Choroid plexus epithelial cell (primary cell): ENCODE data around the gene DYNLT2.
A peak's percentile ranks its signal among the peaks of the same experiment; 100 is the strongest.

Experiments used
- DNase-seq: peaks from one replicate; pipeline ENCODE4 v3.0.0-alpha.2; 2010; ENCODE audit warnings: low read depth
- H3K4me3 ChIP-seq: 2 replicates; pipeline ENCODE4 v1.5.1; 2011; ENCODE audit warnings: low read depth, mild to moderate bottlenecking, control low read depth, low read length, moderate library complexity
- TF ChIP-seq, protein P1 (sequence below): conservative IDR thresholded peaks from 2 replicates; pipeline ENCODE4 v1.5.1; 2011; ENCODE audit warnings: low read depth, mild to moderate bottlenecking, control low read depth, inconsistent platforms, low read length, moderate library complexity

DYNLT2 gene

DNA sequence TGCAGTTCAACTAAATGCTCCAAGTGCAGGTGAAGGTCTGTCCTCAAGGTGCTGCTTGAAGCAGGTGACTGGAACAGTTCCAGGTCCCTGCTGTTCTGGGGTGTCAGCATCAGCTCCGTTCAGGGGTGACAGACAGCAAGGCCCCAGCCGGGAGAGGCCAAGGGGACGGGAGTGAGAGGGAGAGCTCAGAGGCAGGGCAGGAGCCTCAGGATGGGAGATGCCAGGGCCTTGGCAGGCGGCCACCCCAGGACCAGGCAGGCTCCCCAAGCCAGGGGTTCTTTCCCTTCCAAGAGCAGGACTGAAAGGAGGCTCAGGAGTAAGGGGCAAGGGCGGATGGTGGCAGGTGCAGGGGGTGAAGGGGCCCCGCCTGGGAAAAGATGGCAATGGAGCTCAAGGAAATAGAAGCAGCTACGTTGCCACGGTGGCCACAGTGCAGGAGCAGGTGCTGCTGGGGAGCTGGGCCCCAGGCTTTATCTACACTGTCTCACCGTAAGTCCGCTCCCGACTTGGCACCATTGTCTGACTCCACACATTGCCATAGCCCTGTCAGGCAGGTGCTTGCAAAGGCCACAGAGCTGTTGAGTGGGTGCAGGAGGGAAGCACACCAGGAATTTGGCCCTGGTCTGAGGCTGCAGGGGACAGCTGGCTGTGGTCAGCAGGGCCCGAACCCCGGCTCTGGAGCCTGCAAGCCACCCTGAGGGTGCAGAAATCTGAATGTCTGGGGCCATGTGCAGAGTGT lies 43.1 kb upstream of the DYNLT2 start:
- no peak for DNase-seq
- no peak overlapping the region for H3K4me3 ChIP-seq
- TF ChIP-seq, protein P1, sequence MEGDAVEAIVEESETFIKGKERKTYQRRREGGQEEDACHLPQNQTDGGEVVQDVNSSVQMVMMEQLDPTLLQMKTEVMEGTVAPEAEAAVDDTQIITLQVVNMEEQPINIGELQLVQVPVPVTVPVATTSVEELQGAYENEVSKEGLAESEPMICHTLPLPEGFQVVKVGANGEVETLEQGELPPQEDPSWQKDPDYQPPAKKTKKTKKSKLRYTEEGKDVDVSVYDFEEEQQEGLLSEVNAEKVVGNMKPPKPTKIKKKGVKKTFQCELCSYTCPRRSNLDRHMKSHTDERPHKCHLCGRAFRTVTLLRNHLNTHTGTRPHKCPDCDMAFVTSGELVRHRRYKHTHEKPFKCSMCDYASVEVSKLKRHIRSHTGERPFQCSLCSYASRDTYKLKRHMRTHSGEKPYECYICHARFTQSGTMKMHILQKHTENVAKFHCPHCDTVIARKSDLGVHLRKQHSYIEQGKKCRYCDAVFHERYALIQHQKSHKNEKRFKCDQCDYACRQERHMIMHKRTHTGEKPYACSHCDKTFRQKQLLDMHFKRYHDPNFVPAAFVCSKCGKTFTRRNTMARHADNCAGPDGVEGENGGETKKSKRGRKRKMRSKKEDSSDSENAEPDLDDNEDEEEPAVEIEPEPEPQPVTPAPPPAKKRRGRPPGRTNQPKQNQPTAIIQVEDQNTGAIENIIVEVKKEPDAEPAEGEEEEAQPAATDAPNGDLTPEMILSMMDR = no peak

DNA sequence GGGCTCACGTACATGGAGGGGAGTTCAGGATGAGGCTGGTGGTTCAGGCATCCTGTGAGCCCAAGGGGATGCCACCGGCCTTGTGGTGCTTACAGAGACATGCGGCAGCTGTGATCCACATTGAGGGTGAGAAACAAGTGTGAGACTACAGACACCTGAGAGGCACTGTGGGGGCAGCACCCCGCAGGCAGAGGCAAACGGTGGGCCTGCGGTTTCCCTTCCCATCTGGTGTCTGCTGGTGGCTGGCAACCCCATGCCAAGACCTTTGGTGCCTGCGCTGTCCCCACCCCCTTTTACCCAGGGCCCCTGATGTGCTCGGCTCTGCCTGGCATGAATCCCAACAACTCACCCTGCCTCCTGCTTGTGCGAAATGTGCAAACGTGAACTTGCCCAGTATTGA lies 42.0 kb upstream of the DYNLT2 start:
- TF ChIP-seq, protein P1 = no peak
- no peak overlapping the region for H3K4me3 ChIP-seq
- DNase-seq = no peak

DNA sequence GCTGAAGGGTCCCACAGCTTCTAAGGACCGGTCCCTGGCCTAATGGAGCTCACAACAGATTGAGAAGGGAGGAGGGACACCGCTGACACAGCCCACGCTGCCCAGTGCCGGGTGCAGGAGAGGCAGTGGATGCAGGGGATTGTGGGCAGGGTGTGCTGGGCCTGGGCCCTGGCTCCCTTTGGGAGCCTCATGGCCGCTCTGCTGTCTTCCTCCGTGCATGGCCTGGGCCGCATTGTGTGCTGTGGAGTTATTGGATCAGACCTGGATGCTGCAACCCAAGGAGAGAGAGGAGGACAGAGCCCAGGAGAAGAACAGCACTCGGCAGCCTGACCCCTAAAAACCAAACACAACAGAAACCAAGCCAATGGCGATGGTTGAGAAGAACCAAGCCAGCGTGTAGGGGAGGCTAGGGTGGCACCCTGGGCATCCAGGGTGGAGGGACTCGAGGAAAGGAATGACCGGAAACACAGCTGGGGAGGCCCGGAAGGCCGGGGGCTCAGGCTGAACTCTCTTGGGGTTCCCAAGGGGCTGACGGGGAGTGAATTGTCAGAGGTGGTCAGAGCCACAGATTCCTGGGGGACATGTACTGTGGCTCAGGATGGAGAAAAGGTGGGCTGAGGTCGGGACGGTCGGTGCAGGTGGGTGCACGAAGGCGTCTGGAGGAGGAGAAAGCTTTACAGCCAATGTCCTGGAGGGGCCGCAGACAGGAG lies 41.1 kb upstream of the DYNLT2 start:
- TF ChIP-seq, protein P1 = no peak
- no peak for DNase-seq
- H3K4me3 ChIP-seq = no peak overlapping the region

DNA sequence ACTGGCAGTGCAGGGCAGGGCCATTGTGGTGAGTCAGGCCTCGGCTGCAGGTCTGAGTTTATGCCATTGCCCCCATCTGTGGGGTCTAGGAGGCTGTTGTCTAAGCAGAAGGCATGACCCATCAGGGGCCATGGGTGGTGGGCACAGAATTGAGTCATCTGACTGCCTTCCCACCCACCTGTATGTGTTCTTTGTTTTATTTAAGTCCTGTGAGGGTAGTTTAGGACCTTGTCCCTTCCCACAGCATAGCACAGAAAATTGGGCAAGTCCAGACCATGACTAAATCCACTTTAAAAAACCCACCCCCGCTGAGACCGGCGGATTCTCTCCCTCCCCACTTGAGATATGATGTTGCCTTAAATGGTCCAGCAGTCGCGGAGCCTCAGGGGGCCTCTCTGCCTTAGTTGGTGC lies 40.4 kb upstream of the DYNLT2 start:
- H3K4me3 ChIP-seq = no peak overlapping the region
- TF ChIP-seq, protein P1 = no peak
- DNase-seq = peak; percentile 26

DNA sequence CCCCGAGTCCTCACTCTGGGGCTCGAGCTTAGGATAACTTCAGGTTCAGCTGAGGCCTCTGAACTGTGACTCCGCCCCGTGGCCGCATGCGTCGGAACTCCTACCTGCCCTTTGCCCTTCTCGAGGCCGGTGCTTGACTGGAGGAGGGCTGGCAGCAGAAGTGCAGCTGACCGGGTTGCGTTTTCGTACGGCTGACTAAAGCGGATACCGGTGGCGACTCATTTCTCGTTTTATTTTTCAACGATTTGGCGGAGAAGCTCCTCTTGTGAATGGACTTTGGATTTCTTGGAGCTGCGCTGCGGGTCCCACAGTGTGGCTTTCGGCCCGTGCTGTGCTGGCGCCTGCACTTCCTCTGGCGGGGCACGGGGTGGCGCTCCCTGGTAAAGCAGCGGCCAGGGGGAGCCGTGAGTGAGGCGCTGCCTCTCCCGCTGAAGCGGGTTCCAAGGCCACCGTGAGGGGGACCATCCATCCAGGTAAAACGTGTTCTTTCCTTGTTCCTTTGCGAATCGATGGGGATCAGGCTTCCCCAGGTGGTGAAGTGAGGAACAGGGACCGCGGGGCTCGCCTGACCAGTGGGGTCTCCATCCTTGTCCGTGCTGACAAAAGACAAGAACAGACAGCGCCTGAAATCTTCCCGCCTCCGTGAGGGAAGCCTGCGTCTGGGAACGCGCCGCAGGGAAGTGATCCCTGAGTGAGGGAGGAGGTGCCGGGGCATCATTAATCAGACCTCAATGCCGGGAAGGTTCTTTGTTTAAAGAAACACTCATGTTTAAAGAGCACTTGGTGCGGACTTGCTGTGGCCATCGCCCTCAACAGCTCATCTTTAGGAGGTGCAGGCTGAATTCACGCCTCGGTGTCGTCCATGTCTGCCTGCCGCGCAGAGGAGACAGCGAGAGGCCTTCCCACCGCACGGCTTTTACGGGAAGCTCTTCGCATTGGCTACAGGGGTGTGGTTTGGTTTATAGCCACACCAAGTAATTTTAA lies 38.9 kb upstream of the DYNLT2 start:
- DNase-seq = peak; percentile 74
- H3K4me3 ChIP-seq = peak overlapping the region; percentile 60
- TF ChIP-seq, protein P1 = peak; percentile 94

DNA sequence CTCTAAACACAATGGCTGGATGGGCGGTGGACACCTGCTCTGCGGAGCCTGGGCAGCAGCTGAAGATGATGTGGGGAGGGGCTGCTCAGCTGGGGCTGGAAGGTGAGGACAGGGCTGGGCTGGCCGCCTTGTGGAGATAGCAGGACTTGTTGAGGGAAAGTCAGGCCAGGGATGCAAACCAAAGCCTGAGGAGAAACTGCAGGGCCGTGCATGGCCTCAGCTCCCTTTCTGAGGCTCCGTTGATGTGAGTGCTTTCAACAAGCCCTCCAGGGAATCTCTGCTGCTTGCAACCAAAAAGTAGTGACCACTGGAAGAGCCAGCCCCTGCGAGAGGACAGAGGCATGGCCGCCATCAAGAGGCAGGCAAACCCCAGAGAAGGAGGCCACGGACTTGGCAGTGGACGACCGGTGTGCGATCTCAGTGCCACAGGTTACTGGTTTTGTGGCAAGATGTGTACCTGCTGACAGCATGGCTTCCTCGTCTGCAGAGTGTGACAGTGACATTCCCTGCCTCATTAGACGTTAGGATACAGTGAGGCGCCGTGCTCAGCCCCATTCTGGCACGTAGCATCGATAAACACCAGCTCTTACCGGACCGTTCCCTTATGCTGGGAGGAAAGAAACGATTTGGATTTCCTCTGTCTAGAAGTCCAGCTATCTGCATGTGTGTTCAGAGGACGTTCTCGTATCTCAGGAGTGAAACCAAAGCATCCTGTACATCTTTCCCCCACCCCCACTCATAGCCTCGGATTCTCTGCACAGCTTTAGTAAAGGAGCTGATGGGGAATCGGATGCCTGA lies 38.0 kb upstream of the DYNLT2 start:
- peak overlapping the region; percentile 60 for H3K4me3 ChIP-seq
- DNase-seq = peak; percentile 34
- TF ChIP-seq, protein P1 = no peak
